HG03575 (cell line): ENCODE results near the gene DUSP10.

ENCODE experiments used
- ATAC-seq: cut with Tn5 transposase; IDR thresholded peaks from one replicate; pipeline ENCODE4 v1.9.1; 2021; ENCODE audit not compliant: unreplicated experiment, insufficient number of reproducible peaks, low FRiP score; ENCODE audit errors: extremely low read depth

DUSP10 gene

GRCh38 chr1:221739018-221739676, 2.7 kb downstream of the DUSP10 start:
- no peak for ATAC-seq

GRCh38 chr1:221736714-221737113, 5.2 kb downstream of the DUSP10 start:
- ATAC-seq, result no peak

- ATAC-seq, result no peak
Observed at GRCh38 chr1:221735999-221736398, 5.9 kb downstream of the DUSP10 start.

GRCh38 chr1:221734187-221734586, 7.7 kb downstream of the DUSP10 start:
- ATAC-seq, result no peak

GRCh38 chr1:221732052-221732451, 9.8 kb downstream of the DUSP10 start:
- no peak for ATAC-seq

GRCh38 chr1:221729771-221730330, 12.0 kb downstream of the DUSP10 start:
- no peak for ATAC-seq

GRCh38 chr1:221728037-221728505, 13.8 kb downstream of the DUSP10 start:
- no peak for ATAC-seq

- no peak for ATAC-seq
Observed at GRCh38 chr1:221727146-221728036, 14.5 kb downstream of the DUSP10 start.

- ATAC-seq, result peak; percentile 56
Observed at GRCh38 chr1:221725735-221726672, 15.9 kb downstream of the DUSP10 start.

- no peak for ATAC-seq
Observed at GRCh38 chr1:221724931-221725605, 16.8 kb downstream of the DUSP10 start.

GRCh38 chr1:221723848-221724236, 18.0 kb downstream of the DUSP10 start:
- no peak for ATAC-seq

- ATAC-seq, result no peak
Observed at GRCh38 chr1:221723018-221723847, 18.7 kb downstream of the DUSP10 start.

GRCh38 chr1:221722254-221723017, 19.5 kb downstream of the DUSP10 start:
- ATAC-seq, result no peak

GRCh38 chr1:221720545-221720944, 21.3 kb downstream of the DUSP10 start:
- ATAC-seq, result no peak

GRCh38 chr1:221719987-221720386, 21.9 kb downstream of the DUSP10 start:
- no peak for ATAC-seq

GRCh38 chr1:221719278-221719597, 22.7 kb downstream of the DUSP10 start:
- ATAC-seq, result no peak
